ENCODE data around the gene TBC1D22A. TPM values are rescaled to one million over a fixed set of nuclear protein-coding genes. Genes with fewer than 3 reads are reported as not detected.

Gene TBC1D22A
- total and polyA plus RNA-seq, 2 experiments from 2014 or later, result 9.6 to 13.3 TPM

GRCh38 chr22:46867106-46867505 lies 104.7 kb downstream of the TBC1D22A start:
- Histone ChIP-seq H3K4me1 (ENCODE audit: insufficient read depth) (peaks cover 13% of the 10 kb centered on the region; the same call in 1 of the 2 replicates), H3K9me2 (ENCODE audit: insufficient read depth) (no peaks in the 10 kb centered on the region), H3F3A (replicated peaks; ENCODE audit: low read depth) (no peaks in the 10 kb centered on the region), H3K4me3 (no peak overlapping the region), H3K36me3 (ENCODE audit: insufficient read depth) (no peaks in the 10 kb centered on the region), H3K79me2 (replicated peaks; ENCODE audit: insufficient read depth) (0 out of 2 replicates have a peak, but pooled peaks cover 3% of the 10 kb centered on the region), H3K27ac (ENCODE audit: low read depth) (no peak overlapping the region), H2AFZ (no peak overlapping the region), H4K20me1 (replicated peaks; ENCODE audit: insufficient read depth) (peaks cover 9% of the 10 kb centered on the region; the same call in 1 of the 2 replicates), H3K27me3 (ENCODE audit: insufficient read depth) (no peaks in the 10 kb centered on the region), H3K4me2 (no peak overlapping the region)
- Mint-ChIP-seq H3K27me3 (ENCODE audit: insufficient read depth, low read depth, poor library complexity) (peaks cover 10% of the 10 kb centered on the region), H3K9me3 (peaks cover 15% of the 10 kb centered on the region), H3K36me3 (ENCODE audit: low read depth) (peaks cover 34% of the 10 kb centered on the region), H3K27ac (no peak overlapping the region), H3K4me3 (no peak overlapping the region), H3K4me1 (peaks cover 22% of the 10 kb centered on the region)
- TF ChIP-seq JUNB (IDR thresholded peaks at IDR 0.05; ENCODE audit: unreplicated experiment), result no peak
- no peak for TF ChIP-seq NANOG (IDR thresholded peaks at IDR 0.05; ENCODE audit: borderline replicate concordance)
- no peak for TF ChIP-seq ZNF114 (CRISPR knock-in tag; IDR thresholded peaks at IDR 0.05)
- TF ChIP-seq ZNF462 (CRISPR knock-in tag; IDR thresholded peaks at IDR 0.05), result no peak
- no peak for TF ChIP-seq CREB1 (CRISPR knock-in tag; IDR thresholded peaks at IDR 0.05; ENCODE audit: low read depth)
- no peak for TF ChIP-seq STAT1 (IDR thresholded peaks at IDR 0.05; ENCODE audit: unreplicated experiment)
- no peak for TF ChIP-seq EZH2phosphoT487 (IDR thresholded peaks at IDR 0.05; ENCODE audit: unreplicated experiment)
- TF ChIP-seq ZNF331 (CRISPR knock-in tag; IDR thresholded peaks at IDR 0.05; ENCODE audit: low read depth), result no peak
- TF ChIP-seq POLR2AphosphoS5 (IDR thresholded peaks at IDR 0.05; ENCODE audit: low read depth), result no peak
- ATAC-seq (no peak), DNase-seq (ENCODE audit: low spot score) (no peak)
